GM19324 (cell line): ENCODE data around the gene MAN2A2.

Source experiments
- ATAC-seq: cut with Tn5 transposase; IDR thresholded peaks from one replicate; pipeline ENCODE4 v1.9.1; 2021; ENCODE audit warnings: mild to moderate bottlenecking, moderate library complexity; ENCODE audit not compliant: unreplicated experiment, low FRiP score

MAN2A2 gene

DNA sequence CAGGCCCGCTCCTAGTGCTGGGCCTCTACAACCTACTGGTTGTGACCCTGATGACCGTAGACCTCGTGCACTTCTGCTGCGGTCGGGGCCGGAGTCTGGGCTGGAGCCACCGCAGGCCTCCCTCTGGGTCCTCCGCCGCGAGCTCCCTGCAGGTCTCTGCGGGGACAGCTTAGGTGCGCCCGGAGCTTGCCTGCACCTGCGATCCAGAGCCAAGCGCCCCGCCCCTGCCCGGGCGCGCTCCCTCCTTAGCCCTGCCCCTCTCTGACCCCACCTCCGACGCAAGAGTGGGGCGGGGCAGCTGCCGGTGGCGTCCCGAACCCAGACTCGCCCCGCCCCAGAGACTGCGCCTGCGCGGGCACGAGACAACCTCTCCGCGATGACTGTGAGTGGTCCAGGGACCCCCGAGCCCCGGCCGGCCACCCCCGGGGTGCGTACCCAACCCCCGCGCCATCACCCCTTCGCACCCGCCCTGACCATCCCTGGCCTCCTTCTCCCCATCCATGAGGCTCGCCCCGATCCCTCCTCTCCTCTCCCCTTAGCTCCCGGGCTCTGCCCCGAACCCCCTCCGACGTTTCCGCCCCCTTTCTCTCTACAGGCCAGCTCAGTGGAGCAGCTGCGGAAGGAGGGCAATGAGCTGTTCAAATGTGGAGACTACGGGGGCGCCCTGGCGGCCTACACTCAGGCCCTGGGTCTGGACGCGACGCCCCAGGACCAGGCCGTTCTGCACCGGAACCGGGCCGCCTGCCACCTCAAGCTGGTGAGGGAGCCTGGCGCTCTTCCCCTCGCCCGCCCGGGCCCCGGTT is 32.0 kb downstream of the MAN2A2 start, which contains the start of gene UNC45A:
Gene UNC45A (plus strand): TSS at position 337 of the 803 bp plus-strand sequence. CDS start 40 bp downstream, at position 377.
- ATAC-seq, result peak; percentile 61

DNA sequence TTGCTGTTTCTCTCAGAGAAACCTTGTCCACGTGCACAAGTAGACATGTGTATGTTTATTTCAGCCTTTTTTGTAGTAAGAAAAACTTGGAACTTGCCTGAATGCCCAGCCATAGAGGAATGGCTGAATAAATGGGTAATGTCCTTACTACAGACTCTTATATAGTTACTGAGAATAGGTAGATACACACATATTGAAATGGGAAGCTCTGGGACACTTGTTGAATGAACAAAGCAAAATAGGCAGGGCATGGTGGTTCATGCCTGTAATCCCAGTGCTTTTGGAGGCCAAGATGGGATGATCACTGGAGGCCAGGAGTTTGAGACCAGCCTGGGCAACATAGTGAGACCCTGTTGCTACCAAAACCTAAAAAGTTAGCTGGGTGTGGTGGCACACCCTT is 33.7 kb downstream of the MAN2A2 start:
- ATAC-seq, result no peak

DNA sequence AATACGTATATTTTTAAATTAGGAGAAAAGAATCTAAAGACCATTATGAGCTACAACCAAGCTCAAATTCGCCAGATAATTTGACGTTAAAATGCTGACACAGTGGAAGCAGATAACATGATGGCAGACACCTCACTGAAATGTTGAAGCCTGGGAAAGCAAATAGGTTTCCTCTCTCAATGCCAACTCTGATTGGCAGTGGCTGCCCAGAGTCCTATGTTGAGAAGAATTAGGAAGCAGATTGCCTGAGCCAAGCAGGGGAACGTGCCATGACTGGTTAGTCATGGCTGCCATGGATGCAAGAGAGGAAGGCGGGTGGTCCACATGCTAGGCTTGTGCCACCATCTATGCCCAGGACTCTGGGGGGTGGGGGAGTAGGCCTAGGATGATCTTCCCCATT is 35.2 kb downstream of the MAN2A2 start:
- ATAC-seq, result no peak

DNA sequence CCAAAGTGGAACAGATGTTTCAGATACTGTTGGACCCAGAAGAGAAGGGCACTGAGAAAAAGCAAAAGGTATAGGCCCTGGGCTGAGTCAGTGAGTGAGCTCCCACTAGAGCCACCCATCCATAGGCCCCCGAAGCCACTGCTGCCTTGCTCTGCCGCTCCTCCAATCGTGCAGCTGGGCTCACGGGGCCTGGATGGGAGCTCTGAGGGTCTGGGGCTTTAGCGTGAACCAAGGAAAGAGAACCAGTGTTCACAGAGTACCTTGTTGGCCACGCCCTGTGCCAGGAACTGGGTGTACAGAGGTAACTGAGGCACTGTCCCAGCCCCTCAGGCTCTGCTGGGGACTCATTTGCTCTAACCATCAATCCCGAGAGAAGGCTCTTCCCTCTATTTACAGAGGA is 36.7 kb downstream of the MAN2A2 start:
- no peak for ATAC-seq

DNA sequence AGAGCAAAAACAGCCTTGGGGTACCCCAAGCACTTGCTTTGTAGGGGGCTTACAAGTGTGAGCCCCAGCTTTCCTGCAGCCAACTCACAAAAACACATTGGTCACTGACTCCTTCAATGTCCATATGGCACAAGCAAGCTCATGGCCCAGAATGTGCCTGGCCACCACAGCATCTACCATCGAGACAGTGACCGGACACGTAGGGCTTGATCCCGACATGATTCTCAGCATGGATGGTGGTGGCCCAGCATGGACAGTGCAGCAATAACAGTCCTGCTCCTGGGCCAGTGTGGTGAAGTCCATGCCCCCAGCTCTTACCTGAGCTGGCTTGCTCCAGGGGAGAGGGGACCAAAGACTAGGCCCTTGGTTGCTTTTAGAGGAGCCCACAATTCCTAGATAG is 37.9 kb downstream of the MAN2A2 start:
- no peak for ATAC-seq

DNA sequence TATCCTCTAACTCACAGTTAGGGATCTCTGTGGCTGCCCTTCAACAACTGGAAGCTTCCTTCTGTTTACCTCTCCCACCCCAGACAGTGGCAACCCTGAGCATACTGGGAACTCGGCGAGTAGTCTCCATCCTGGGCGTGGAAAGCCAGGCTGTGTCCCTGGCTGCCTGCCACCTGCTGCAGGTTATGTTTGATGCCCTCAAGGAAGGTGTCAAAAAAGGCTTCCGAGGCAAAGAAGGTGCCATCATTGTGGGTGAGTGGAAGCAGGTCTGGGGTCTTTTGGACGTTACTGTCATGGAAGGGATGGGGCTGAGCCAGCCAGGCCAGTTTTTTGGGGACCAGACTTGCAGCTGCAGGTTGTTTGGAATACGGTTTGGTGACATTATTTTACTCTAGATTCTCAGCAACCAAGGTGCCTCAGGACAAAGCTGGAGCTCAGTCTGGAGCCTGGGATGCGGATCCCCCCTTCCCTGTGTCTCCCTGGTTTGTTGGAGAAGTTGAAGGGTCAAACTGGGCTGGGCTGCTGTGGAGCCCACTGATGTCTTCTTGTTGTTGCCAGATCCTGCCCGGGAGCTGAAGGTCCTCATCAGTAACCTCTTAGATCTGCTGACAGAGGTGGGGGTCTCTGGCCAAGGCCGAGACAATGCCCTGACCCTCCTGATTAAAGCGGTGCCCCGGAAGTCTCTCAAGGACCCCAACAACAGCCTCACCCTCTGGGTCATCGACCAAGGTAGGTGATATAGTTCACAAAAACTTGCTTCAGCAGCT is 39.4 kb downstream of the MAN2A2 start:
- ATAC-seq, result no peak

DNA sequence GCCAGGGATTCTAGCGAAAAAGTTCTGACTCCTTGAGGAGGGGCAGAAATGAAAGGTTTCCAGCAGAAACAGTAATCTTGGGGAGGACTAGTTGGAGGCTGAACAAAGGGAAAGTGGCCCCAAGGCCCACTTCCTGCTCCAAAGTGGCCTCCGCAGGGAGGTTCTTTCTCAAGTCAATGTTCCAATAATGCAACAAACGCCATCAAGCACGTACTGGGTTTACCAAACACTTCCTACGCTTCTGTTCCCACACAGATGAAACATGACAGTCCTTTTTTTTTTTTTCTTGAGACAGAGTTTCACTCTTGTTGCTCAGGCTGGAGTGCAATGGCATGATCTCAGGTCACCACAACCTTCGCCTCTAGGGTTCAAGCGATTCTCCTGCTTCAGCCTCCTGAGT is 42.0 kb downstream of the MAN2A2 start:
- ATAC-seq, result no peak

DNA sequence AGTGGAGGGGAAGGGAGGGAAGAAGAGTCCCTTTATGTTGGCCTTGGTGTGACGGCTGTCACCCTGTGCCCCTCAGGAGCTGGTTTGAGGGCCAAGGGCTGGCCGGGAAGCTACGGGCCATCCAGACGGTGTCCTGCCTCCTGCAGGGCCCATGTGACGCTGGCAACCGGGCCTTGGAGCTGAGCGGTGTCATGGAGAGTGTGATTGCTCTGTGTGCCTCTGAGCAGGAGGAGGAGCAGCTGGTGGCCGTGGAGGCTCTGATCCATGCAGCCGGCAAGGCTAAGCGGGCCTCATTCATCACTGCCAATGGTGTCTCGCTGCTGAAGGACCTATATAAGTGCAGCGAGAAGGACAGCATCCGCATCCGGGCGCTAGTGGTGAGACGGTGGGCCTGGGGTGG is 43.4 kb downstream of the MAN2A2 start:
- ATAC-seq, result no peak

DNA sequence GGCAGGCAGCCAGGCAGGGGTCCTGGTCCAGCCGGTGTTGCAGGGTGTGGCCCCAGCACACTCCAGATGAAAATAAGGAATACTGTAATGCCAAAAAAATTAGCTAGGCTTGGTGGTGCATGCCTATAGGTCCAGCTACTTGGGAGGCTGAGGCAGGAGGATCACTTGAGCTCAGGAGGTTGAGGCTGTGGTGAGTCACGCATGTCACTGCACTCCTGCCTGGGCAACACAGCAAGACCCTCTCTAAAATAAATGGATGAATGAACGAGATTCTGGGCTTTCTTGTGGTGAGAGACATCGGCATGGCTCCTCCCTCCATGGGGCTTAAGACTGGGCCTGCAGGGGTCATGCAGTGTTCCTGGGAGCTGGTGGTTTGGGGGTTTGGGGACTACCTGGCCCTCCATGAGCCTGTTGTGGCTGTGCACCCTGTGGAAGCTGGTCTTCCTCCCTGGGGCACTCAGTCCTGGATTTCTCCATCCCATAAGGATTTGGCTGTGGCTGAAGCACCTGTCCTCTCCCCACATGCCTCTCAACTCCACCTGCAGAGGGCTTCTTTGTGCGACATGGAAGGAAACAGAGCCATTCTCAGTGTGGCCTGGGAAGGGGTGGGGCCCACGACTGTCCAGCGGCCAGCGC is 44.0 kb downstream of the MAN2A2 start:
- no peak for ATAC-seq

DNA sequence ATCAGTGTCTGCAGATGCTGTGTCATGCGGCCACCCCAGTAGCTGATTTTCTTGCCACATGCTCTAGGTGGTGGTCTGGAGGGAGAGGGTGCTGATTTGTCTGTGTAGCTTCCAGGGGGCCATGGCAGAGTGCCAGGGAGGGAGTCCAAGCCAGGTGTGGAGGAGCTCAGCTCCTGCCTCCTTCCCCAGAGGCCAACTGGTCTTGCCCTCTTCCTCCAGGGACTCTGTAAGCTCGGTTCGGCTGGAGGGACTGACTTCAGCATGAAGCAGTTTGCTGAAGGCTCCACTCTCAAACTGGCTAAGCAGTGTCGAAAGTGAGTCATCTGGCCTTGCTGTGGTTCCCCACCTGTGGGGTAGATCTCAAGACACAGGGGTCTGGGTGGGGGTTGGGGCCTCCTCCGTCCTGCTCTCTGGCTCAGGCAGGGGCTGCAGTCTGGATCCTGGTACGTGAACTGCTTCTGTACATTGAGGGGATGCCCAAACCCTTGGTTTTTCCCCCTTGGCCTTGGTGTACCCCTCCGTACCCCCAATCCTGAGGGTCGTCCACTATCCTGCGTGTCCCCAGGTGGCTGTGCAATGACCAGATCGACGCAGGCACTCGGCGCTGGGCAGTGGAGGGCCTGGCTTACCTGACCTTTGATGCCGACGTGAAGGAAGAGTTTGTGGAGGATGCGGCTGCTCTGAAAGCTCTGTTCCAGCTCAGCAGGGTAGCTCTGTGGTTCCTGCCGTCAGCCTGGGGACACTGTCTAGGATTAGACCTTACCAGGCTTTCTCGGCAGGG is 44.7 kb downstream of the MAN2A2 start:
- no peak for ATAC-seq

DNA sequence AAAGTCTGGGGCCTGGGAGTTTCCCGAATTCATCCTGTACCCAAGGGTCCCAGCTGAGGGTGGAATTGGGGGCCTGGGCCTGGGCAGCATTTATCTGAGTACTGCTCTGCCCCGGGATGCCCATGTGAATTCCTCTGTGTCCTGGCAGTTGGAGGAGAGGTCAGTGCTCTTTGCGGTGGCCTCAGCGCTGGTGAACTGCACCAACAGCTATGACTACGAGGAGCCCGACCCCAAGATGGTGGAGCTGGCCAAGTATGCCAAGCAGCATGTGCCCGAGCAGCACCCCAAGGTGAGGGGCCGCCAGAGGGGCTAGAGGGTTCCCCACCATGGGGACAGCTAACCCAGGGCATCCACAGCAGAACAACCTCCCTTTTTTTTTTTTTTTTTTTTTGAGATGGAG is 45.4 kb downstream of the MAN2A2 start:
- ATAC-seq, result no peak

DNA sequence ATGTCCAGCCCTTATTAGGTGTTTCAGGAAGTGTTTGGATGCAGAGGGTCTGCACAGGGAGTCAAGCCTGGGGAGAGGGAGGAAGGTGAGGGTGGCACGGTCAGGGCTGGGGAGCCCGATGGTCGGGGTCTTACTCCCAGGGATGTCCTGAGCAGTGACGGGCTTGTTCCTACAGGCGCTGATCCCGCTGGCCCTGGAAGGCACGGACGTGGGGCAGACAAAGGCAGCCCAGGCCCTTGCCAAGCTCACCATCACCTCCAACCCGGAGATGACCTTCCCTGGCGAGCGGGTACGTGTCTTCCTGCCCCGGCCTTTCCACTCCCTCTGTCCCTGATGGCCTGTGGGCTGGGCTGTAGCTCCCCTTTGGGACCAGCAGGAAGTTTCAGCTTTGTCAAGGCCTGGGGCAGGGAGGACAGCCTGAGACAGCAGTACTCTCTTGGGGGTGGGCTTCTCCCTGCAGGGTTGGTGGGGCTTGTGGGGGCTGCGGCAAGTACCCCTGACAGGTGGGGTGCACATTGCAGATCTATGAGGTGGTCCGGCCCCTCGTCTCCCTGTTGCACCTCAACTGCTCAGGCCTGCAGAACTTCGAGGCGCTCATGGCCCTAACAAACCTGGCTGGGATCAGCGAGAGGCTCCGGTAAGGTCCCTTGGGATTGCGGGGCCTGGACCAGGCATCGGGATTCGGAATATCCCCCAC is 47.0 kb downstream of the MAN2A2 start:
- ATAC-seq, result no peak

DNA sequence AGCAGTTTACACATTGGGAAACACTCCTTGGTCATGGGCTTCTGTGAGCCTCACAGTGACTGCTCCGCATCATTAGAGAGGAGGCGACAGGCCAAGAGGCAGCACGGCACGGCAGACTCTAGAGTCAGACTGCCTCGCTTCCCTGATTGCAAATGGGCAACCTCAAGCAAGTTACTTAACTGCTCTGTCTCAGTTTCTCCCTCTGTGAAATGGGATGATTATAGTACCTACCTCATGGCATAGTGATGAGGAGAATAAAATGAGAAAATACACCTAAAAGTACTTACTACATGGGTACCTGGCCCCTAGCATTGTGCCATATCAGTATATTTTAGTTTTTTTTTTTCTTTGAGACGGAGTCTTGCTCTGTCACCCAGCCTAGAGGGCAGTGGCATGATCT is 47.6 kb downstream of the MAN2A2 start:
- no peak for ATAC-seq

DNA sequence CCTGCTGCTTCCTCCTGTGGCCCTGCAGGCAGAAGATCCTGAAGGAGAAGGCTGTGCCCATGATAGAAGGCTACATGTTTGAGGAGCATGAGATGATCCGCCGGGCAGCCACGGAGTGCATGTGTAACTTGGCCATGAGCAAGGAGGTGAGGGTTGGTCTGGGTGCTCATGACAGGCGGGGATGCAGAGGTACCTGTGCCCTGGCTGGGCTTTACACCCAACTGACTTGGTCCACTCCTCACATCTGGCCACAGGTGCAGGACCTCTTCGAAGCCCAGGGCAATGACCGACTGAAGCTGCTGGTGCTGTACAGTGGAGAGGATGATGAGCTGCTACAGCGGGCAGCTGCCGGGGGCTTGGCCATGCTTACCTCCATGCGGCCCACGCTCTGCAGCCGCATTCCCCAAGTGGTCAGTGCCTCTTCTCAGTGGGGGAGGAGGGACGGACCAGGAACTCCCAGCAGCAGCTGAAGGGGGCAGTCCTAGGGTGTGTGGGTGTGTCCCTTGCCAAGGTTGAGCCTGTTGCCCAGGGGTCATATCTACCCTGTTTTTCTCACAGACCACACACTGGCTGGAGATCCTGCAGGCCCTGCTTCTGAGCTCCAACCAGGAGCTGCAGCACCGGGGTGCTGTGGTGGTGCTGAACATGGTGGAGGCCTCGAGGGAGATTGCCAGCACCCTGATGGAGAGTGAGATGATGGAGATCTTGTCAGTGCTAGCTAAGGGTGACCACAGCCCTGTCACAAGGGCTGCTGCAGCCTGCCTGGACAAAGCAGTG is 50.0 kb downstream of the MAN2A2 start:
- ATAC-seq, result no peak

DNA sequence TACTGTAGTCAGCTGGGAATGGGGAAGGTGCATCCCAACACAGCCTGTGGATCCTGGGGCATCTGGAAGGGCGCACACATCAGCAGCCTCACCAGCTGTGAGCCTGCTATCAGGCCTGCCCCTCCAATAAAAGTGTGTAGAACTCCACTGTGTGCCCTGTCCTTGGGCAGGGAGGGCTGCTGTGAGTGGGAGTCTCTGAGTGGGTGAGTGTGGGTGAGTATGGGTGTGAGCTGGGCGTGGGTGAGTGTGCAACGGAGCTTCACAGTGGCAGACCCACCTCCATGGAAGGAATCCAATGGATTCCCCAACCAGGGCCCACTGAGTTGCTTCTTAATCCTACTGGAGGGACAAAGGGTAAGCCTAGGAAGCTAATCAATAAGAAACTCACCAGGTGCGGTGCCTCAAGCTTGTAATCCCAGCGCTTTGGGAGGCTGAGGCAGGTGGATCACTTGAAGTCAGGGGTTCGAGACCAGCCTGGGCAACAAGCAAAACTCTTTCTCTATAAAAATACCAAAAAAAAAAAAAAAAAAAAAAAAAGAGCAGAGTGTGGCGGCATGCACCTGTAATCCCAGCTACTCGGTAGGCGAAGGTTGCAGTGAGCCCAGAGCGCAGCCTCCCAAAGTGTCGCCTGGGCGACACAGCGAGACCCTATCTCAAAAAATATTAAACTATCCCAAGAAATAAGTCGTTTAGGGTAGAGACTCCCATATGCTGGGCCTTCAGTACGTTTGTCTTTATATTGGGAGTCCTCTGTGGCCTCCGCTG is 51.0 kb downstream of the MAN2A2 start:
- no peak for ATAC-seq

DNA sequence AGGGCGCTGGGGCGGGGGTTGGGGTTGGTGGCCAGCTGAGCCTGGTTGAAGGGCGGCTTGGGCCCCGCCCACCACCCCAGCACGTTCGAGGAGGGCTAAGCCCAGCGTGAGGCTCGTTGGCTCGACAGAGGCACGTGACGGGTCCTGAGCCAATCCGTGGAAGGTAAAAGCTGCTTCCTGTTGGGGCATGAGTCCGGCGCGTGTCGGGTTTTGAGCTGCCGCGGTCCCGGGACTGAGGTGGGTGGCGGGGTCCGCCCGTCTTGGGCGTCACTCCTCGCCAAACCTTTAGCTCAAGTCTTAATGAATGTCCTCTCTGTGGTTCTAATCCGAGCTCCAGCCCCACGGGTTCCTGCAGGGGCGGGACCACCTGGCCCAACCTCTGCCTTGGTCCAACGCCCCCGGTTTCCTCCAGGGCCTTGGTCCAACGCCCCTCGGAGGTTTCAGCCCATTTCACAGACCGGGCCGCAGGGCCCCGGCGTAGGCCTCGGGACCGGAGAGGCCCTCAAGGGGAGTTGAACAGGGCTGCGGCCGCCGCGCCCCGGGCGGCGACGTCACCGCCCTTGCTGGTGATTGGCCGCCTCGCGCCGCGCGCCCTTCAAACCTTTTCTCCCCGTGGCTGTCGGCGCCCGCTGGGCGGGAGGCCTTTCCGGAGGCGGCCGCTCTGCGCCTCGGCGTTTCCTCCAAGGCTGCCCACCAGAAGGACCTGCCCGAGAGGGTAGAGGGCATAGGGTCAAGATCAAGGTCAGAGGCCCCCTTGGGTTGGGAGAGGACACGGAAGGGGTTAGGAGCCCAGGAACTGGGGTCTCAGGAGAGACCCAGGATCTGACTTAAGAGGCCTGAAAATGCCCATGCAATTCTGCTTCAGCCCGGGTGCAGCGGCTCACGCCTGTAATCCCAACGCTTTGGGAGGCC is 51.9 kb downstream of the MAN2A2 start, which contains the start of gene RCCD1:
Gene RCCD1 (plus strand): TSS at position 173 of the 912 bp plus-strand sequence. CDS start 1,851 bp downstream, outside the sequence.
- ATAC-seq, result peak; percentile 93

DNA sequence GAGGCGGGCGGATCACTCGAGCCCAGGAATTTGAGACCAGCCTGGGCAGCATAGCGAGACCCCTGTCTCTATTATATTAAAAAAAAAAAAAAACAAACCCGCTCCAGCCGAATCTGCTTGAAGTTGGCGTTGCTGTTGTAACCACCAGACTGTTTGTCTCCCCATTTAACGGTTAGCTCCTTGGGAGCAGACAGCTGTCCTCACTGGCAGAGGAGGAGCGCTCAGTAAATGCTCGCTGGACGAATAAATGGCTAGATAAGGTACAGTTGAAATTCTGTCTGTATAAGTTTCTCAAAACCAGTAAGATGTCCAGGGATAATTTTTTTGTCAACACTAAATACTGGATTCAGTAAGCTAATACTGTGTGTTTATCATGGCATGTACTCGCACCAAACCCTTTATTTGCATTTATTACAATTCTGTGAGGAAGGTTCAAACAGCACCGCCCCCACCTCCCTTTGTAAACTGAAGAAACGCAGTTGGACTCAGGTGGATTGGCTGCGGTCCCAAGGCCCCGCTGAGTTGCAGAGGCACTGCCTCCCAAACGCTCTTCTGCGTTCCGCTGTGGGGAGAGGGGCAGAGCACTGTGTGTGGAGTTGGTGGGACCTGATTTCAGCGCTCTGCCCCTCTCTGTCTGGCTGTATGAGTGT is 52.6 kb downstream of the MAN2A2 start:
- ATAC-seq, result no peak
